Right hindlimb (tissue), 1 donor: ENCODE measurements around the gene PSMB11.
"Not testable (repeated sequence)": the region's sequence is repeated elsewhere in the genome, so short reads cannot be mapped to it uniquely, and the experiment has no call there.

ENCODE experiments used
- DNase-seq: peaks from one replicate; pipeline ENCODE4 v3.0.0-alpha.2; 2018

The PSMB11 gene

GRCh38 chr14:23042162-23042965, at the start of gene PSMB11:
PSMB11 (plus strand) TSS chr14:23042212; CDS start chr14:23042226, 14 bp downstream.
- no peak for DNase-seq

- DNase-seq, result no peak
These were observed 48.5 kb upstream of the PSMB11 start for GRCh38 chr14:22993517-22993916.

- DNase-seq, result peak; percentile 54
These were observed 47.2 kb upstream of the PSMB11 start for GRCh38 chr14:22994762-22995275.

- DNase-seq, result no peak
These were observed 46.0 kb upstream of the PSMB11 start for GRCh38 chr14:22995889-22996625.

GRCh38 chr14:22996768-22997654, 45.0 kb upstream of the PSMB11 start:
- DNase-seq, result no peak

- DNase-seq, result no peak
These were observed 44.2 kb upstream of the PSMB11 start for GRCh38 chr14:22997676-22998323.

- DNase-seq, result no peak
These were observed 43.5 kb upstream of the PSMB11 start for GRCh38 chr14:22998329-22999012.

- DNase-seq, result no peak
These were observed 41.2 kb upstream of the PSMB11 start for GRCh38 chr14:23000860-23001259.

- DNase-seq, result no peak
These were observed 39.4 kb upstream of the PSMB11 start for GRCh38 chr14:23002592-23002991.

- DNase-seq, result not testable (repeated sequence)
These were observed 37.7 kb upstream of the PSMB11 start for GRCh38 chr14:23004274-23004673.

- no peak for DNase-seq
These were observed 36.4 kb upstream of the PSMB11 start for GRCh38 chr14:23005451-23006187.

GRCh38 chr14:23006188-23006534, 35.9 kb upstream of the PSMB11 start:
- no peak for DNase-seq

- peak; percentile 98 for DNase-seq
These were observed 35.2 kb upstream of the PSMB11 start for GRCh38 chr14:23006544-23007419.

GRCh38 chr14:23008831-23009230, 33.2 kb upstream of the PSMB11 start:
- no peak for DNase-seq

- DNase-seq, result no peak
These were observed 32.5 kb upstream of the PSMB11 start for GRCh38 chr14:23009483-23009938.

GRCh38 chr14:23009939-23010726, 31.9 kb upstream of the PSMB11 start, which contains the start of gene C14orf93:
C14orf93 (minus strand) TSS chr14:23010143; CDS start chr14:22999023, 11,120 bp downstream.
- peak; percentile 89 for DNase-seq

- no peak for DNase-seq
These were observed 28.8 kb upstream of the PSMB11 start for GRCh38 chr14:23013054-23013748.

GRCh38 chr14:23013749-23014054, 28.3 kb upstream of the PSMB11 start:
- DNase-seq, result not testable (repeated sequence)
